Neuronal stem cell (in vitro differentiated cells): ENCODE results near the gene CANX.

ENCODE experiments used
- DNase-seq: peaks from one replicate; pipeline ENCODE4 v3.0.0-alpha.2; 2013; ENCODE audit warnings: low spot score
- H2AFZ ChIP-seq: one replicate; pipeline ENCODE4 v1.6.1; 2013; ENCODE audit warnings: mild to moderate bottlenecking, low read length, inconsistent platforms
- H2AK5ac ChIP-seq: 2 replicates; pipeline ENCODE4 v1.6.1; 2013; ENCODE audit warnings: low read depth, mild to moderate bottlenecking, inconsistent platforms, low read length, moderate library complexity, mixed read lengths
- H2BK120ac ChIP-seq: 2 replicates; pipeline ENCODE4 v1.6.1; 2013; ENCODE audit warnings: low read depth, mild to moderate bottlenecking, inconsistent platforms, low read length, moderate library complexity, mixed read lengths
- H2BK12ac ChIP-seq: one replicate; pipeline ENCODE4 v1.6.1; 2013; ENCODE audit warnings: low read length, inconsistent platforms
- H2BK15ac ChIP-seq: 2 replicates; pipeline ENCODE4 v1.6.1; 2013; ENCODE audit warnings: mild to moderate bottlenecking, low read length, inconsistent platforms, mixed read lengths
- H2BK5ac ChIP-seq: one replicate; pipeline ENCODE4 v1.6.1; 2013; ENCODE audit warnings: inconsistent platforms, mild to moderate bottlenecking, low read length, moderate library complexity
- H3K14ac ChIP-seq: one replicate; pipeline ENCODE4 v1.6.1; 2013; ENCODE audit warnings: low read length, inconsistent platforms
- H3K18ac ChIP-seq: 2 replicates; pipeline ENCODE4 v1.6.1; 2013; ENCODE audit warnings: low read length, inconsistent platforms
- H3K23ac ChIP-seq: 2 replicates; pipeline ENCODE4 v1.6.1; 2013; ENCODE audit warnings: low read depth, mild to moderate bottlenecking, mixed read lengths, low read length, inconsistent platforms; ENCODE audit not compliant: poor library complexity
- H3K27ac ChIP-seq: replicated peaks from 3 replicates; pipeline ENCODE4 v1.5.1; 2013; ENCODE audit warnings: low read length, inconsistent platforms
- H3K27me3 ChIP-seq, 3 experiments: 2 replicates each; pipeline ENCODE4 v1.6.1; 2013; ENCODE audit warnings: low read length in 3 of 3, mild to moderate bottlenecking in 2 of 3, inconsistent platforms in 1 of 3, low read depth in 1 of 3, mixed read lengths in 1 of 3, moderate library complexity in 1 of 3; ENCODE audit not compliant: control insufficient read depth in 3 of 3, insufficient read depth in 3 of 3
- H3K36me3 ChIP-seq, 2 donors: replicated peaks in 1 of 2; 2 replicates each; pipeline ENCODE4 v1.6.1; 2013; ENCODE audit warnings: low read length in 2 of 2; ENCODE audit not compliant: control insufficient read depth in 2 of 2, insufficient read depth in 2 of 2
- H3K4ac ChIP-seq: 2 replicates; pipeline ENCODE4 v1.6.1; 2013; ENCODE audit warnings: inconsistent platforms, mild to moderate bottlenecking, low read length, moderate library complexity
- H3K4me1 ChIP-seq, 2 donors: 1 replicate in 1 of 2; 2 replicates in 1 of 2; pipeline ENCODE4 v1.6.1; 2013; ENCODE audit warnings: low read length in 2 of 2, low read depth in 1 of 2; ENCODE audit not compliant: control insufficient read depth in 2 of 2, insufficient read depth in 1 of 2
- H3K4me2 ChIP-seq: one replicate; pipeline ENCODE4 v1.6.1; 2013; ENCODE audit warnings: mild to moderate bottlenecking, low read length, inconsistent platforms; ENCODE audit not compliant: insufficient read depth, poor library complexity, severe bottlenecking
- H3K4me3 ChIP-seq, 2 donors: 2 replicates each; pipeline ENCODE4 v1.5.1; 2013; ENCODE audit warnings: low read length in 2 of 2, mild to moderate bottlenecking in 2 of 2, inconsistent platforms in 1 of 2, moderate library complexity in 1 of 2
- H3K79me1 ChIP-seq: one replicate; pipeline ENCODE4 v1.6.1; 2013; ENCODE audit warnings: low read depth, mild to moderate bottlenecking, inconsistent platforms, low read length, moderate library complexity
- H3K9ac ChIP-seq: one replicate; pipeline ENCODE4 v1.6.1; 2013; ENCODE audit warnings: mild to moderate bottlenecking, low read depth, low read length, inconsistent platforms; ENCODE audit not compliant: poor library complexity
- H3K9me3 ChIP-seq, 2 donors: replicated peaks in 1 of 2; 2 replicates each; pipeline versions ENCODE3 to v1.6.1; 2013; ENCODE audit warnings: low read length in 2 of 2, mild to moderate bottlenecking in 2 of 2, inconsistent platforms in 1 of 2, low read depth in 1 of 2, mixed read lengths in 1 of 2, moderate library complexity in 1 of 2; ENCODE audit not compliant: control insufficient read depth in 2 of 2, insufficient read depth in 1 of 2
- H4K8ac ChIP-seq: one replicate; pipeline ENCODE4 v1.6.1; 2013; ENCODE audit warnings: low read depth, mild to moderate bottlenecking, inconsistent platforms, low read length, moderate library complexity
- H4K91ac ChIP-seq: one replicate; pipeline ENCODE4 v1.6.1; 2013; ENCODE audit warnings: low read length, low read depth, mild to moderate bottlenecking, inconsistent platforms; ENCODE audit not compliant: poor library complexity
- WGBS, 2 donors: extraction: QIAGEN DNeasy Blood & Tissue Kit; methylation state at CpG; one replicate each; pipeline ENCODE4 v1.1.7; 2013; ENCODE audit warnings: missing lambda C conversion rate in 2 of 2, mixed read lengths in 1 of 2; ENCODE audit not compliant: insufficient read length in 2 of 2, insufficient replicate concordance in 1 of 2; ENCODE audit errors: extremely low coverage in 2 of 2; 5-methylcytosine and 5-hydroxymethylcytosine counted together

The CANX gene

DNA sequence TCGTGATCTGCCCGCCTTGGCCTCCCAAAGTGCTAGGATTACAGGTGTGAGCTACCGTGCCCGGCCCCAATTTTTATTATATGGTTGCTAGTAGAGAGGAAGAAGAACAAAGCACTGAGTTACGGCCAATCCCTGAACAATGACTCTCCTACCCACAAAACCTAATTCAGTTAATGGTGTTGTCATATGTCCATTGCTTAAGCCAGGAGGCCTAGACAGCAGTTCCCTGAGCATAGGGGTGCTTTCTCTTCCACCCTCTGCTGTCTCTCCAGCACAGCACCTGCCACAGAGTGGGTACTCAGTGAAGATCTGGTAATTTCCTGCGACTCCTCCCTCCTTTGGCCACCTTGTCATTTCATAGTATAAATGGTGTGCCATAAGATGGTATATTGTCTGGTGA, 73.6 kb downstream of the CANX start:
- Histone ChIP-seq H2AK5ac (no peak overlapping the region), H3K4ac (no peak overlapping the region), H3K4me3 (no peak overlapping the region), H2BK12ac (no peak overlapping the region), H2BK5ac (no peak overlapping the region), H2BK120ac (no peak overlapping the region), H3K9ac (no peak overlapping the region), H3K4me2 (no peak overlapping the region), H3K9me3 (no peaks in the 10 kb centered on the region), H3K18ac (no peak overlapping the region), H3K14ac (no peak overlapping the region), H4K91ac (no peak overlapping the region), H3K79me1 (no peaks in the 10 kb centered on the region), H2AFZ (no peak overlapping the region), H3K36me3 (peaks cover 54 to 99% of the 10 kb centered on the region in 2 donors), H3K27ac (no peak overlapping the region), H4K8ac (no peak overlapping the region), H3K27me3 (no peaks in the 10 kb centered on the region), H3K23ac (peak overlapping the region; percentile 52), H2BK15ac (no peak overlapping the region), H3K4me1 (no peaks in the 10 kb centered on the region)
- no peak for DNase-seq
- WGBS, 2 donors, result no CpG with 5 or more reads among the region's 6 CpGs

- H3K4ac ChIP-seq, result no peak overlapping the region
- H3K4me1 ChIP-seq, result no peaks in the 10 kb centered on the region
- no peak overlapping the region for H2BK5ac ChIP-seq
- no peak for DNase-seq
- no peak overlapping the region for H3K27ac ChIP-seq
- no peaks in the 10 kb centered on the region for H3K27me3 ChIP-seq
- H3K14ac ChIP-seq, result no peak overlapping the region
- no peak overlapping the region for H3K4me2 ChIP-seq
- H3K9me3 ChIP-seq, result no peaks in the 10 kb centered on the region
- H4K8ac ChIP-seq, result no peak overlapping the region
- H3K79me1 ChIP-seq, result no peaks in the 10 kb centered on the region
- no peak overlapping the region for H2BK15ac ChIP-seq
- H2BK120ac ChIP-seq, result no peak overlapping the region
- no peak overlapping the region for H3K9ac ChIP-seq
- no peak overlapping the region for H4K91ac ChIP-seq
- H2AFZ ChIP-seq, result no peak overlapping the region
- no peak overlapping the region for H3K18ac ChIP-seq
- H3K23ac ChIP-seq, result no peak overlapping the region
- peaks cover 56 to 99% of the 10 kb centered on the region in 2 donors for H3K36me3 ChIP-seq
- H2AK5ac ChIP-seq, result no peak overlapping the region
- H3K4me3 ChIP-seq, result no peak overlapping the region
- WGBS, 2 donors, result no CpG with 5 or more reads among the region's 9 CpGs
- no peak overlapping the region for H2BK12ac ChIP-seq
Observed at GRCh38 chr5:179773686-179774040, 74.9 kb downstream of the CANX start.

GRCh38 chr5:179774442-179774841, 75.7 kb downstream of the CANX start:
- Histone ChIP-seq H3K36me3 (peaks cover 51 to 99% of the 10 kb centered on the region in 2 donors), H4K91ac (no peak overlapping the region), H3K4me2 (no peak overlapping the region), H3K79me1 (no peaks in the 10 kb centered on the region), H2BK15ac (no peak overlapping the region), H3K9me3 (no peaks in the 10 kb centered on the region), H3K4ac (no peak overlapping the region), H3K27ac (no peak overlapping the region), H2BK120ac (no peak overlapping the region), H2AFZ (no peak overlapping the region), H3K14ac (no peak overlapping the region), H3K4me3 (no peak overlapping the region), H3K23ac (no peak overlapping the region), H4K8ac (no peak overlapping the region), H3K18ac (no peak overlapping the region), H3K9ac (no peak overlapping the region), H2BK5ac (no peak overlapping the region), H3K4me1 (no peaks in the 10 kb centered on the region), H3K27me3 (no peaks in the 10 kb centered on the region), H2AK5ac (no peak overlapping the region), H2BK12ac (no peak overlapping the region)
- DNase-seq, result no peak
- no CpG with 5 or more reads among the region's 12 CpGs for WGBS, 2 donors

- Histone ChIP-seq H3K9ac (no peak overlapping the region), H4K91ac (no peak overlapping the region), H3K14ac (no peak overlapping the region), H2BK12ac (no peak overlapping the region), H3K4ac (no peak overlapping the region), H4K8ac (no peak overlapping the region), H3K4me1 (no peaks in the 10 kb centered on the region), H3K4me2 (no peak overlapping the region), H2BK15ac (no peak overlapping the region), H3K9me3 (no peaks in the 10 kb centered on the region), H3K36me3 (peaks cover 42 to 96% of the 10 kb centered on the region in 2 donors), H2BK5ac (no peak overlapping the region), H3K79me1 (no peaks in the 10 kb centered on the region), H2BK120ac (no peak overlapping the region), H3K4me3 (no peak overlapping the region), H3K23ac (no peak overlapping the region), H3K27ac (no peak overlapping the region), H2AFZ (no peak overlapping the region), H3K18ac (no peak overlapping the region), H2AK5ac (no peak overlapping the region), H3K27me3 (no peaks in the 10 kb centered on the region)
- DNase-seq, result no peak
- no CpG with 5 or more reads among the region's 11 CpGs for WGBS, 2 donors
Observed at GRCh38 chr5:179776411-179776938, 77.7 kb downstream of the CANX start.
